Measurements from ENCODE around the gene ARFRP1.

The ARFRP1 gene

GRCh38 chr20:63694584-63695423, 13.0 kb downstream of the ARFRP1 start:
- TF ChIP-seq EZH2phosphoT487 (conservative IDR thresholded peaks at IDR 0.05; ENCODE audit: low read length), result no peak
- TF ChIP-seq, protein P1, sequence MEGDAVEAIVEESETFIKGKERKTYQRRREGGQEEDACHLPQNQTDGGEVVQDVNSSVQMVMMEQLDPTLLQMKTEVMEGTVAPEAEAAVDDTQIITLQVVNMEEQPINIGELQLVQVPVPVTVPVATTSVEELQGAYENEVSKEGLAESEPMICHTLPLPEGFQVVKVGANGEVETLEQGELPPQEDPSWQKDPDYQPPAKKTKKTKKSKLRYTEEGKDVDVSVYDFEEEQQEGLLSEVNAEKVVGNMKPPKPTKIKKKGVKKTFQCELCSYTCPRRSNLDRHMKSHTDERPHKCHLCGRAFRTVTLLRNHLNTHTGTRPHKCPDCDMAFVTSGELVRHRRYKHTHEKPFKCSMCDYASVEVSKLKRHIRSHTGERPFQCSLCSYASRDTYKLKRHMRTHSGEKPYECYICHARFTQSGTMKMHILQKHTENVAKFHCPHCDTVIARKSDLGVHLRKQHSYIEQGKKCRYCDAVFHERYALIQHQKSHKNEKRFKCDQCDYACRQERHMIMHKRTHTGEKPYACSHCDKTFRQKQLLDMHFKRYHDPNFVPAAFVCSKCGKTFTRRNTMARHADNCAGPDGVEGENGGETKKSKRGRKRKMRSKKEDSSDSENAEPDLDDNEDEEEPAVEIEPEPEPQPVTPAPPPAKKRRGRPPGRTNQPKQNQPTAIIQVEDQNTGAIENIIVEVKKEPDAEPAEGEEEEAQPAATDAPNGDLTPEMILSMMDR (IDR thresholded peaks at IDR 0.05; ENCODE audit: insufficient read depth, low read length, poor library complexity, severe bottlenecking), result no peak
- Histone ChIP-seq H3F3A (ENCODE audit: insufficient read depth) (no peaks in the 10 kb centered on the region), H3K27ac (ENCODE audit: low read depth, low read length) (no peak overlapping the region)

DNA sequence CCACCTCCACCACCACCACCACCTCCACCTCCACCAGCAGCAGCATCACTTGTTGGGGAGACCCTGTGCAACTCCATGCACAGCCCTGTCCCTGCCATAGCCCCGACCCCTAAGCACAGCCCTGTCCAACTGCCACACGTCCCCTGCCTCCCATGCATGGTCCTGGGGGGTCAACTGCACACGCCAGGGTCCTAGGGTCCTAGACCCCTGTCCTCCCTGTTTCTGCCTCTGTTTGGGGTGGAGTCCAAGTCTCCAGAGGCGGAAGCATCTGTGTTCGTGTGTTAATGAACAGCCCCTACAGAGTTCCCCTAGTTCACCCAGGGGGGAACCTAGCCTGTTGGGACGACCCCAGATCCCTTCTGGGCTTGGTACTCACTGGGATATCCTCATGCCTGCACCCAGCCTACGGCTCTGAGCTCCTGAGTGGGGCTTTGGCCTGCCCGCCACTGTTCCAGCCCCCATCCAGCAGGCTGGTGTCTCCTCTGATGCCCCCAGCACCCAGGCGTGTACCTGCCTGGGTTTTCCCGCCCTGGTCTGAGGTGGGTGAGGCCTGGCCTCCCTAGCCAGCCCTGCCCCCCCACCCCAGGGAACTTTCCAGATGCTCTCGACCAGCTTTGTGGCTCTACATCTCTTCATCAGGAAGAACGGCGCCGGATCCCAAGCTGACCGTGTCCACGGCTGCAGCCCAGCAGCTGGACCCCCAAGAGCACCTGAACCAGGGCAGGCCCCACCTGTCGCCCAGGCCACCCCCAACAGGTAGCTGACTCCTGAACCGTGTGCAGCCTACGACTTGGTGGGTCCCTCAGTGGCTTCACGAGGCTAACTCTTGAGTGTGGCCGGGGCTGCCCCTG, 13.8 kb downstream of the ARFRP1 start:
- Histone ChIP-seq H3K4me2 (ENCODE audit: low read depth, low read length, poor library complexity, severe bottlenecking) (no peak overlapping the region), H3K27me3 (ENCODE audit: low read length) (no peaks in the 10 kb centered on the region), H3K79me2 (ENCODE audit: insufficient read depth, low read length) (no peaks in the 10 kb centered on the region), H3K27ac (ENCODE audit: low read depth, low read length) (no peak overlapping the region), H3K9ac (ENCODE audit: low read length) (no peak overlapping the region), H3K9me2 (replicated peaks; ENCODE audit: insufficient read depth, low read length) (no peaks in the 10 kb centered on the region), H3F3A (ENCODE audit: insufficient read depth) (no peaks in the 10 kb centered on the region), H3K9me3 (ENCODE audit: insufficient read depth, low read length) (no peaks in the 10 kb centered on the region), H2AFZ (ENCODE audit: low read depth, low read length, severe bottlenecking) (no peak overlapping the region), H3K4me3 (ENCODE audit: insufficient read depth, low read length, poor library complexity, severe bottlenecking) (no peak overlapping the region), H4K20me1 (ENCODE audit: low read depth, low read length) (no peaks in the 10 kb centered on the region), H3K36me3 (ENCODE audit: low read length) (no peaks in the 10 kb centered on the region)
- TF ChIP-seq, protein P1 (IDR thresholded peaks at IDR 0.05; ENCODE audit: insufficient read depth, low read length, poor library complexity, severe bottlenecking), result no peak
- TF ChIP-seq EZH2phosphoT487 (conservative IDR thresholded peaks at IDR 0.05; ENCODE audit: low read length), result no peak

More at GRCh38 chr20:63694584-63695423, 13.0 kb downstream of the ARFRP1 start:
- Histone ChIP-seq H3K4me3 (ENCODE audit: insufficient read depth, low read length, poor library complexity, severe bottlenecking) (no peak overlapping the region), H3K9ac (ENCODE audit: low read length) (no peak overlapping the region), H3K9me3 (ENCODE audit: insufficient read depth, low read length) (no peaks in the 10 kb centered on the region), H2AFZ (ENCODE audit: low read depth, low read length, severe bottlenecking) (no peak overlapping the region), H3K4me2 (ENCODE audit: low read depth, low read length, poor library complexity, severe bottlenecking) (no peak overlapping the region), H3K79me2 (ENCODE audit: insufficient read depth, low read length) (no peaks in the 10 kb centered on the region), H3K36me3 (ENCODE audit: low read length) (no peaks in the 10 kb centered on the region), H3K27me3 (ENCODE audit: low read length) (no peaks in the 10 kb centered on the region), H3K9me2 (replicated peaks; ENCODE audit: insufficient read depth, low read length) (no peaks in the 10 kb centered on the region), H4K20me1 (ENCODE audit: low read depth, low read length) (no peaks in the 10 kb centered on the region)

- Histone ChIP-seq H3K27me3 (ENCODE audit: low read length) (no peaks in the 10 kb centered on the region), H3K9me3 (ENCODE audit: insufficient read depth, low read length) (no peaks in the 10 kb centered on the region), H3K4me2 (ENCODE audit: low read depth, low read length, poor library complexity, severe bottlenecking) (no peak overlapping the region), H3K27ac (ENCODE audit: low read depth, low read length) (no peak overlapping the region), H4K20me1 (ENCODE audit: low read depth, low read length) (no peaks in the 10 kb centered on the region), H3F3A (ENCODE audit: insufficient read depth) (no peaks in the 10 kb centered on the region), H3K79me2 (ENCODE audit: insufficient read depth, low read length) (no peaks in the 10 kb centered on the region), H3K36me3 (ENCODE audit: low read length) (no peaks in the 10 kb centered on the region), H3K4me3 (ENCODE audit: insufficient read depth, low read length, poor library complexity, severe bottlenecking) (no peak overlapping the region), H3K9ac (ENCODE audit: low read length) (no peak overlapping the region), H3K9me2 (replicated peaks; ENCODE audit: insufficient read depth, low read length) (no peaks in the 10 kb centered on the region), H2AFZ (ENCODE audit: low read depth, low read length, severe bottlenecking) (no peak overlapping the region)
- TF ChIP-seq, protein P1 (IDR thresholded peaks at IDR 0.05; ENCODE audit: insufficient read depth, low read length, poor library complexity, severe bottlenecking), result no peak
- no peak for TF ChIP-seq EZH2phosphoT487 (conservative IDR thresholded peaks at IDR 0.05; ENCODE audit: low read length)
These were observed 14.6 kb downstream of the ARFRP1 start for GRCh38 chr20:63693083-63693732.
